GM19395 (cell line): Measurements from ENCODE around the gene CIC.
"Not testable (repeated sequence)": the region's sequence is repeated elsewhere in the genome, so short reads cannot be mapped to it uniquely, and the experiment has no call there.

ENCODE experiments used
- ATAC-seq: cut with Tn5 transposase; IDR thresholded peaks from one replicate; pipeline ENCODE4 v1.9.1; 2021; ENCODE audit warnings: mild to moderate bottlenecking, moderate library complexity; ENCODE audit not compliant: unreplicated experiment

The CIC gene

GRCh38 chr19:42254089-42254849 lies 14.8 kb upstream of the CIC start:
- ATAC-seq: peak; percentile 18

- peak; percentile 55 for ATAC-seq
Measured at GRCh38 chr19:42254850-42255765, 13.9 kb upstream of the CIC start, which contains the start of gene ERF. TSS of gene ERF (minus strand) at chr19:42255128. CDS start at chr19:42254999, 129 bp downstream.

GRCh38 chr19:42255766-42256745 lies 13.0 kb upstream of the CIC start:
- ATAC-seq: no peak

GRCh38 chr19:42257842-42258241 lies 11.2 kb upstream of the CIC start:
- ATAC-seq: not testable (repeated sequence)

GRCh38 chr19:42261763-42262162 lies 7.3 kb upstream of the CIC start:
- no peak for ATAC-seq

GRCh38 chr19:42266105-42266504 lies 2.9 kb upstream of the CIC start:
- not testable (repeated sequence) for ATAC-seq

GRCh38 chr19:42266928-42267603 lies 2.0 kb upstream of the CIC start:
- not testable (repeated sequence) for ATAC-seq

GRCh38 chr19:42267644-42268141 lies 1.4 kb upstream of the CIC start:
- ATAC-seq: no peak

GRCh38 chr19:42268142-42268703 lies 829 bp upstream of the CIC start:
- ATAC-seq: peak; percentile 65

- no peak for ATAC-seq
Measured at GRCh38 chr19:42269478-42270345, 660 bp downstream of the CIC start.

- no peak for ATAC-seq
Measured at GRCh38 chr19:42270346-42271044, 1.4 kb downstream of the CIC start.

GRCh38 chr19:42271045-42271419 lies 2.0 kb downstream of the CIC start:
- no peak for ATAC-seq

- no peak for ATAC-seq
Measured at GRCh38 chr19:42271861-42272534, 2.9 kb downstream of the CIC start.

GRCh38 chr19:42272535-42272897 lies 3.5 kb downstream of the CIC start:
- ATAC-seq: no peak

- ATAC-seq: no peak
Measured at GRCh38 chr19:42272989-42273406, 3.9 kb downstream of the CIC start.

- no peak for ATAC-seq
Measured at GRCh38 chr19:42273407-42274064, 4.5 kb downstream of the CIC start.
